Neutrophil (primary cell): Measurements from ENCODE around the gene TP73.

ENCODE experiments used
- H3K27ac ChIP-seq: fragments of 200-600 bp; sonication (generic); 2 replicates; pipeline ENCODE4 v1.5.1; 2016; ENCODE audit warnings: mild to moderate bottlenecking, moderate library complexity
- H3K27me3 ChIP-seq: fragments of 200-600 bp; sonication (generic); 2 replicates; pipeline ENCODE4 v1.6.0; 2016; ENCODE audit warnings: mild to moderate bottlenecking
- H3K36me3 ChIP-seq: fragments of 200-600 bp; sonication (generic); 2 replicates; pipeline ENCODE4 v1.5.1; 2017
- H3K4me1 ChIP-seq, 2 experiments: fragments of 200-600 bp in 1 of 2; sonication (generic) in 1 of 2; 1 replicate in 1 of 2; 2 replicates in 1 of 2; pipeline versions ENCODE4 v1.5.1 to v1.6.1; 2013 to 2016; ENCODE audit warnings: low read depth in 1 of 2, low read length in 1 of 2, mild to moderate bottlenecking in 1 of 2, moderate library complexity in 1 of 2; ENCODE audit not compliant: control insufficient read depth in 1 of 2, insufficient read depth in 1 of 2
- H3K4me3 ChIP-seq, 2 experiments: fragments of 200-600 bp in 1 of 2; sonication (generic) in 1 of 2; 1 replicate in 1 of 2; 2 replicates in 1 of 2; pipeline ENCODE4 v1.5.1; 2013 to 2016; ENCODE audit warnings: low read depth in 1 of 2, low read length in 1 of 2, mild to moderate bottlenecking in 1 of 2, moderate library complexity in 1 of 2
- H3K9me3 ChIP-seq: fragments of 200-600 bp; sonication (generic); 2 replicates; pipeline ENCODE4 v1.5.1; 2016
- TF ChIP-seq, protein P1 (sequence below): fragments of 200-600 bp; sonication (generic); IDR thresholded peaks from 2 replicates; pipeline ENCODE4 v1.5.1; 2016; ENCODE audit warnings: antibody characterized with exemption

TP73 gene

GRCh38 chr1:3727825-3728776, 75.8 kb downstream of the TP73 start:
- Histone ChIP-seq H3K4me3 (no peak overlapping the region), H3K27me3 (peaks cover 41% of the 10 kb centered on the region), H3K9me3 (no peaks in the 10 kb centered on the region), H3K4me1 (no peaks in the 10 kb centered on the region), H3K36me3 (no peaks in the 10 kb centered on the region), H3K27ac (no peak overlapping the region)
- TF ChIP-seq, protein P1, sequence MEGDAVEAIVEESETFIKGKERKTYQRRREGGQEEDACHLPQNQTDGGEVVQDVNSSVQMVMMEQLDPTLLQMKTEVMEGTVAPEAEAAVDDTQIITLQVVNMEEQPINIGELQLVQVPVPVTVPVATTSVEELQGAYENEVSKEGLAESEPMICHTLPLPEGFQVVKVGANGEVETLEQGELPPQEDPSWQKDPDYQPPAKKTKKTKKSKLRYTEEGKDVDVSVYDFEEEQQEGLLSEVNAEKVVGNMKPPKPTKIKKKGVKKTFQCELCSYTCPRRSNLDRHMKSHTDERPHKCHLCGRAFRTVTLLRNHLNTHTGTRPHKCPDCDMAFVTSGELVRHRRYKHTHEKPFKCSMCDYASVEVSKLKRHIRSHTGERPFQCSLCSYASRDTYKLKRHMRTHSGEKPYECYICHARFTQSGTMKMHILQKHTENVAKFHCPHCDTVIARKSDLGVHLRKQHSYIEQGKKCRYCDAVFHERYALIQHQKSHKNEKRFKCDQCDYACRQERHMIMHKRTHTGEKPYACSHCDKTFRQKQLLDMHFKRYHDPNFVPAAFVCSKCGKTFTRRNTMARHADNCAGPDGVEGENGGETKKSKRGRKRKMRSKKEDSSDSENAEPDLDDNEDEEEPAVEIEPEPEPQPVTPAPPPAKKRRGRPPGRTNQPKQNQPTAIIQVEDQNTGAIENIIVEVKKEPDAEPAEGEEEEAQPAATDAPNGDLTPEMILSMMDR = no peak

GRCh38 chr1:3729594-3730542, 77.6 kb downstream of the TP73 start:
- no peak overlapping the region for H3K27ac ChIP-seq
- peaks cover 45% of the 10 kb centered on the region for H3K27me3 ChIP-seq
- TF ChIP-seq, protein P1 = no peak
- H3K4me1 ChIP-seq = no peaks in the 10 kb centered on the region
- H3K4me3 ChIP-seq = no peak overlapping the region
- H3K9me3 ChIP-seq = no peaks in the 10 kb centered on the region
- H3K36me3 ChIP-seq = no peaks in the 10 kb centered on the region

- Histone ChIP-seq H3K4me3 (no peak overlapping the region), H3K36me3 (peaks cover 8% of the 10 kb centered on the region), H3K27ac (no peak overlapping the region), H3K4me1 (no peaks in the 10 kb centered on the region), H3K27me3 (peaks cover 45% of the 10 kb centered on the region), H3K9me3 (no peaks in the 10 kb centered on the region)
- TF ChIP-seq, protein P1 = no peak
Observed at GRCh38 chr1:3730543-3731247, 78.4 kb downstream of the TP73 start.

DNA sequence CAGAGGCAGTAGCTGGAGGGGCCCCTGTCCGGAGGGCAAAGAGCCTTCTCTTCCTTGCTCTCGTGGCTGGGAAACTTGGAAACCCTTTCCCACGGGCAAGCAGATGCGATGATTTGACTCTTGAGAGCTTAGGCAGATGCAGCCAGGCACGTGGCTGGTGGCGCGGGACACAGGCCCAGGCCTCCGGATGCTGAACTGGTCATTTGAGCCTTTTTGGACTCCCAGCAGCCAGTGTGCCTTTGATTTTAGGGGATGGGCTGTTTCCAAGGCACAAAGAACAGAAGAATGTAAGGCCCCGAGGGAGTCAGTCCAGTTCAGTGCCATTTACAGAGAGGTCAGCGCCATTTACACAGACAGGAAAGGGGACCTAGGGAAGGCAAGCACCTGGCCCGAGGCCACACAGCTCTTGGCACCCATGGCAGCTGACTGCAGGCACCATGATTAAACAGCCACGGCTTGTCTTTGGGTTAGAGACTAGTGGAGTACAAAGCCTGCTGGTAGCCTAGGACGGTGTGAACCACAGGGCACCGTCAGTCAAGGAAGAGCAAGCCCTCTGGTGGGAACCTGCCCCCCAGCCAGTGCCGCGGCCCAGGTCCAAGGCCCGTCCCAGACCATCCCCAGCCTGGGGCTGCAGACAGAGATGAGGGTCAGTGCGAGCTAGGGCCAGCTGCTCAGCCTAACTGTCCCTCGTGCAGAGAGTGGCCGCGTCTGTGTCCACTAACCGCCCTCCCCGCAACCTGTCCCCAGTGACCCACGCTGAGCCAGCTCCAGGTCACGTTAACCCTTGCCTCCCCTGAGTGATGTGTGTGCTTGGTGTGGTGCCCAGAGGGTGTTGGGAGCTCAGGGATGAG, 79.5 kb downstream of the TP73 start:
- Histone ChIP-seq H3K36me3 (peaks cover 10% of the 10 kb centered on the region), H3K27me3 (peaks cover 45% of the 10 kb centered on the region)
- TF ChIP-seq, protein P1 = no peak

More for the DNA sequence above, 79.5 kb downstream of the TP73 start:
- no peak overlapping the region for H3K4me3 ChIP-seq
- H3K9me3 ChIP-seq = no peaks in the 10 kb centered on the region
- H3K27ac ChIP-seq = no peak overlapping the region
- H3K4me1 ChIP-seq = no peaks in the 10 kb centered on the region
